Nephron progenitor cell (in vitro differentiated cells): Measurements from ENCODE around the gene KMT5B.
A peak's percentile ranks its signal among the peaks of the same experiment; 100 is the strongest.

Experiments used
- DNase-seq: peaks from one replicate; pipeline ENCODE4 v3.0.0; 2021
- H3K27ac Mint-ChIP-seq: 2 replicates; pipeline ENCODE4 v1.8.0; 2021; ENCODE audit warnings: mild to moderate bottlenecking, moderate library complexity, mixed read lengths
- H3K27me3 Mint-ChIP-seq: 2 replicates; pipeline ENCODE4 v1.8.0; 2021; ENCODE audit warnings: mild to moderate bottlenecking, low read depth, mixed read lengths; ENCODE audit not compliant: poor library complexity
- H3K36me3 Mint-ChIP-seq: 2 replicates; pipeline ENCODE4 v1.8.0; 2021; ENCODE audit warnings: low read depth, mixed read lengths
- H3K4me1 Mint-ChIP-seq: 2 replicates; pipeline ENCODE4 v1.8.0; 2021; ENCODE audit warnings: mixed read lengths
- H3K4me3 Mint-ChIP-seq: 2 replicates; pipeline ENCODE4 v1.8.0; 2021; ENCODE audit warnings: mild to moderate bottlenecking, moderate library complexity, mixed read lengths
- H3K9me3 Mint-ChIP-seq: 2 replicates; pipeline ENCODE4 v1.8.0; 2021; ENCODE audit warnings: mild to moderate bottlenecking, moderate library complexity, mixed read lengths
- CTCF ChIP-seq: fragments of 200-600 bp; sonication (generic); IDR thresholded peaks from 2 replicates; pipeline ENCODE4 v1.5.0; 2021; ENCODE audit warnings: antibody characterized with exemption

KMT5B gene

GRCh38 chr11:68213135-68213515 is at the start of gene KMT5B:
Gene KMT5B, minus strand, starts transcription at chr11:68213296. Its CDS starts 23,220 bp downstream, at chr11:68190076.
- Mint-ChIP-seq H3K27ac (peak within 1 kb of the TSS; percentile 98), H3K4me3 (peak within 1 kb of the TSS; percentile 100), H3K9me3 (no peaks in the 10 kb centered on the region), H3K27me3 (peaks cover 24% of the 10 kb centered on the region), H3K4me1 (peaks cover 59% of the 10 kb centered on the region), H3K36me3 (peaks cover 4% of the 10 kb centered on the region)
- DNase-seq, result peak; percentile 83
- no peak for TF ChIP-seq CTCF

GRCh38 chr11:68262544-68262827 is 49.4 kb upstream of the KMT5B start:
- no peak for DNase-seq
- TF ChIP-seq CTCF, result no peak
- H3K36me3 Mint-ChIP-seq, result peaks cover 45% of the 10 kb centered on the region
- no peak overlapping the region for H3K27ac Mint-ChIP-seq
- no peaks in the 10 kb centered on the region for H3K27me3 Mint-ChIP-seq
- H3K4me1 Mint-ChIP-seq, result peaks cover 8% of the 10 kb centered on the region
- H3K9me3 Mint-ChIP-seq, result no peaks in the 10 kb centered on the region
- no peak overlapping the region for H3K4me3 Mint-ChIP-seq

GRCh38 chr11:68261749-68262543 is 48.9 kb upstream of the KMT5B start:
- no peak for DNase-seq
- H3K27me3 Mint-ChIP-seq, result no peaks in the 10 kb centered on the region

GRCh38 chr11:68261006-68261405 is 47.9 kb upstream of the KMT5B start:
- Mint-ChIP-seq H3K4me1 (peaks cover 19% of the 10 kb centered on the region), H3K9me3 (no peaks in the 10 kb centered on the region), H3K27me3 (no peaks in the 10 kb centered on the region), H3K4me3 (no peak overlapping the region), H3K27ac (no peak overlapping the region), H3K36me3 (peaks cover 33% of the 10 kb centered on the region)
- TF ChIP-seq CTCF, result no peak
- no peak for DNase-seq

More at GRCh38 chr11:68261749-68262543, 48.9 kb upstream of the KMT5B start:
- Mint-ChIP-seq H3K36me3 (peaks cover 40% of the 10 kb centered on the region), H3K27ac (no peak overlapping the region), H3K9me3 (no peaks in the 10 kb centered on the region), H3K4me1 (peaks cover 10% of the 10 kb centered on the region), H3K4me3 (no peak overlapping the region)
- no peak for TF ChIP-seq CTCF

- Mint-ChIP-seq H3K9me3 (no peaks in the 10 kb centered on the region), H3K36me3 (peaks cover 33% of the 10 kb centered on the region), H3K27ac (peak overlapping the region; percentile 62), H3K4me3 (no peak overlapping the region), H3K4me1 (peaks cover 25% of the 10 kb centered on the region), H3K27me3 (no peaks in the 10 kb centered on the region)
- no peak for TF ChIP-seq CTCF
- DNase-seq, result no peak
These were observed 47.4 kb upstream of the KMT5B start for GRCh38 chr11:68260484-68260883.
